ENCODE results near the gene CDC5L.

Gene CDC5L

GRCh38 chr6:44387346-44388134 lies at the start of gene CDC5L:
TSS of gene CDC5L (plus strand) at chr6:44387706. CDS start at chr6:44387824, 118 bp downstream.
- peak within 1 kb of the TSS; percentile 97 for H3K4me3 ChIP-seq (ENCODE audit: low read depth, low read length)
- no peak for TF ChIP-seq CTCF (IDR thresholded peaks at IDR 0.05; ENCODE audit: low read depth, low read length)
- TF ChIP-seq POLR2A (IDR thresholded peaks at IDR 0.05; ENCODE audit: extremely low read depth, insufficient read length), result peak; percentile 94
- TF ChIP-seq MAX (IDR thresholded peaks at IDR 0.05; ENCODE audit: low read depth, low read length), result 0 out of 2 replicates have a peak, but pooled peaks have one; percentile 2
- TF ChIP-seq MYC (IDR thresholded peaks at IDR 0.05; ENCODE audit: low read depth, low read length), result 0 out of 2 replicates have a peak, but pooled peaks have one; percentile 5

GRCh38 chr6:44338228-44339122 lies 49.0 kb upstream of the CDC5L start:
- TF ChIP-seq MAX (IDR thresholded peaks at IDR 0.05; ENCODE audit: low read depth, low read length) (peak; percentile 63), CTCF (IDR thresholded peaks at IDR 0.05; ENCODE audit: low read depth, low read length) (peak; percentile 75), MYC (IDR thresholded peaks at IDR 0.05; ENCODE audit: low read depth, low read length) (peak; percentile 37; the same call in 1 of the 2 replicates), POLR2A (IDR thresholded peaks at IDR 0.05; ENCODE audit: extremely low read depth, insufficient read length) (no peak)
- peak; percentile 85 for DNase-seq (ENCODE audit: low read depth)

More at GRCh38 chr6:44387346-44388134, at the start of gene CDC5L:
- peak; percentile 100 for DNase-seq (ENCODE audit: low read depth)

GRCh38 chr6:44339301-44339700 lies 48.2 kb upstream of the CDC5L start:
- DNase-seq (ENCODE audit: low read depth), result no peak
- TF ChIP-seq MAX (IDR thresholded peaks at IDR 0.05; ENCODE audit: low read depth, low read length) (no peak), POLR2A (IDR thresholded peaks at IDR 0.05; ENCODE audit: extremely low read depth, insufficient read length) (no peak), MYC (IDR thresholded peaks at IDR 0.05; ENCODE audit: low read depth, low read length) (no peak), CTCF (IDR thresholded peaks at IDR 0.05; ENCODE audit: low read depth, low read length) (no peak)
- no peak overlapping the region for H3K4me3 ChIP-seq (ENCODE audit: low read depth, low read length)

More at GRCh38 chr6:44338228-44339122, 49.0 kb upstream of the CDC5L start:
- H3K4me3 ChIP-seq (ENCODE audit: low read depth, low read length), result no peak overlapping the region

GRCh38 chr6:44339763-44340625 lies 47.5 kb upstream of the CDC5L start:
- no peak overlapping the region for H3K4me3 ChIP-seq (ENCODE audit: low read depth, low read length)
- DNase-seq (ENCODE audit: low read depth), result no peak
- no peak for TF ChIP-seq CTCF (IDR thresholded peaks at IDR 0.05; ENCODE audit: low read depth, low read length)
- TF ChIP-seq MYC (IDR thresholded peaks at IDR 0.05; ENCODE audit: low read depth, low read length), result no peak
- no peak for TF ChIP-seq MAX (IDR thresholded peaks at IDR 0.05; ENCODE audit: low read depth, low read length)
- no peak for TF ChIP-seq POLR2A (IDR thresholded peaks at IDR 0.05; ENCODE audit: extremely low read depth, insufficient read length)
